Mammary epithelial cell (primary cell): ENCODE results near the gene CDK5R1.

Experiments
- CTCF ChIP-seq, 2 donors: IDR thresholded peaks in 1 of 2; conservative IDR thresholded peaks in 1 of 2; 2 replicates each; pipeline ENCODE4 v1.5.1; 2011 to 2012; ENCODE audit warnings: inconsistent platforms in 2 of 2, low read length in 2 of 2, mild to moderate bottlenecking in 2 of 2, control low read depth in 1 of 2, low read depth in 1 of 2; ENCODE audit not compliant: insufficient read depth in 1 of 2; ENCODE audit errors: extremely low read depth in 1 of 2
- EZH2 ChIP-seq: IDR thresholded peaks from 2 replicates; pipeline ENCODE4 v1.6.1; 2012; ENCODE audit warnings: low read length, inconsistent platforms, borderline replicate concordance

- TF ChIP-seq CTCF (conservative IDR thresholded peaks at IDR 0.05 in 1 of 2, IDR thresholded peaks at IDR 0.05 in 1 of 2; ENCODE audit: extremely low read depth in 1 of 2, insufficient read depth in 1 of 2, low read depth in 1 of 2, low read length in 2 of 2) (no peak), EZH2 (no peak)
These were observed 29.7 kb downstream of the CDK5R1 start for GRCh38 chr17:32516450-32516849.
